Keratinocyte (primary cell): ENCODE results near the gene IFT122.

ENCODE experiments used
- CTCF ChIP-seq, 3 experiments: IDR thresholded peaks in 1 of 3; conservative IDR thresholded peaks in 1 of 3; optimal IDR thresholded peaks in 1 of 3; 2 replicates in 2 of 3; 3 replicates in 1 of 3; pipeline versions ENCODE3 to v1.5.1; 2011; ENCODE audit warnings: low read length in 3 of 3, mild to moderate bottlenecking in 3 of 3, moderate library complexity in 2 of 3, control low read depth in 1 of 3, inconsistent platforms in 1 of 3; ENCODE audit not compliant: insufficient read depth in 2 of 3; ENCODE audit errors: extremely low read depth in 1 of 3
- EZH2 ChIP-seq: IDR thresholded peaks from one replicate; pipeline ENCODE4 v1.6.1; 2012; ENCODE audit warnings: inconsistent platforms, mild to moderate bottlenecking, low read length, moderate library complexity

- TF ChIP-seq CTCF (optimal IDR thresholded peaks at IDR 0.05 in 1 of 3, IDR thresholded peaks at IDR 0.05 in 1 of 3, conservative IDR thresholded peaks at IDR 0.05 in 1 of 3; ENCODE audit: extremely low read depth in 1 of 3, insufficient read depth in 2 of 3, low read length in 3 of 3) (no peak), EZH2 (no peak)
Measured at GRCh38 chr3:129558772-129559564, 118.9 kb downstream of the IFT122 start.
